M059J (cell line): ENCODE measurements around the gene THOC2. TPM values are rescaled to one million over a fixed set of nuclear protein-coding genes. Genes with fewer than 3 reads are reported as not detected.
"Not testable (repeated sequence)": the region's sequence is repeated elsewhere in the genome, so short reads cannot be mapped to it uniquely, and the experiment has no call there.

Source experiments
- DNase-seq: peaks from one replicate; pipeline ENCODE4 v3.0.0-alpha.2; 2012; ENCODE audit warnings: low read depth
- total RNA-seq: library from RNA; depleted of rRNA; stranded (reverse); fragments of >200 nt; shearing (Covaris generic); gene quantifications from 2 replicates; pipeline ENCODE4 v1.2.3, GENCODE V29; 2014; rRNA removed

Gene THOC2
- total RNA-seq, 1 experiment from 2014 or later: 111 TPM

- DNase-seq: no peak
Measured at GRCh38 chrX:123588723-123589122, 144.1 kb downstream of the THOC2 start.

GRCh38 chrX:123581586-123581985 is 151.3 kb downstream of the THOC2 start:
- no peak for DNase-seq

- DNase-seq: no peak
Measured at GRCh38 chrX:123580792-123581191, 152.1 kb downstream of the THOC2 start.

GRCh38 chrX:123574027-123574426 is 158.8 kb downstream of the THOC2 start:
- not testable (repeated sequence) for DNase-seq

- no peak for DNase-seq
Measured at GRCh38 chrX:123570011-123570590, 162.8 kb downstream of the THOC2 start.

GRCh38 chrX:123563167-123563566 is 169.7 kb downstream of the THOC2 start:
- no peak for DNase-seq

- no peak for DNase-seq
Measured at GRCh38 chrX:123562342-123563146, 170.3 kb downstream of the THOC2 start.

GRCh38 chrX:123561439-123562215 is 171.2 kb downstream of the THOC2 start:
- no peak for DNase-seq

GRCh38 chrX:123550829-123551228 is 182.0 kb downstream of the THOC2 start:
- no peak for DNase-seq

Other genes with a start within 250 kb of the THOC2 start
- gene XIAP, start 127.0 kb upstream of the THOC2 start, total RNA-seq: 29.8 and 44.2 TPM in 2 replicates
- 90.4 and 114 TPM in 2 replicates for gene STAG2, start 228.7 kb upstream of the THOC2 start, total RNA-seq